H1 (cell line): ENCODE measurements around the gene SYT14. TPM values are rescaled to one million over a fixed set of nuclear protein-coding genes. Genes with fewer than 3 reads are reported as not detected.

Experiments
- ATF3 ChIP-seq: IDR thresholded peaks from 2 replicates; pipeline ENCODE4 v1.6.1; 2011; ENCODE audit warnings: low read depth, mild to moderate bottlenecking, low read length; ENCODE audit not compliant: insufficient read depth
- CEBPB ChIP-seq: IDR thresholded peaks from 2 replicates; pipeline ENCODE4 v1.6.1; 2012; ENCODE audit warnings: low read depth, low read length
- CHD2 ChIP-seq: IDR thresholded peaks from 2 replicates; pipeline ENCODE4 v1.6.1; 2012; ENCODE audit warnings: low read length, improper control_type of control experiment
- CHD7 ChIP-seq: fragments of 300-600 bp; sonication (generic); IDR thresholded peaks from 2 replicates; pipeline ENCODE4 v1.7.1; 2012; ENCODE audit warnings: low read length, moderate library complexity, mild to moderate bottlenecking, inconsistent platforms; ENCODE audit not compliant: insufficient replicate concordance
- GABPA ChIP-seq: IDR thresholded peaks from 2 replicates; pipeline ENCODE4 v1.6.1; 2011; ENCODE audit warnings: mild to moderate bottlenecking, low read length, moderate library complexity, borderline replicate concordance; ENCODE audit not compliant: insufficient read depth
- HDAC6 ChIP-seq: IDR thresholded peaks from one replicate; pipeline ENCODE4 v1.7.1; 2012; ENCODE audit warnings: low read depth, mild to moderate bottlenecking, inconsistent platforms, low read length, moderate library complexity
- JUN ChIP-seq: IDR thresholded peaks from 2 replicates; pipeline ENCODE4 v1.6.1; 2011; ENCODE audit warnings: low read depth, mild to moderate bottlenecking, improper control_type of control experiment, low read length
- KDM4A ChIP-seq: IDR thresholded peaks from one replicate; pipeline ENCODE4 v1.7.1; 2012; ENCODE audit warnings: low read depth, mild to moderate bottlenecking, moderate library complexity, low read length, inconsistent platforms; ENCODE audit not compliant: severe bottlenecking
- POLR2AphosphoS5 ChIP-seq: IDR thresholded peaks from 2 replicates; pipeline ENCODE4 v1.6.1; 2011; ENCODE audit warnings: low read depth, low read length
- RXRA ChIP-seq: IDR thresholded peaks from 2 replicates; pipeline ENCODE4 v1.6.1; 2011; ENCODE audit warnings: low read depth, mild to moderate bottlenecking, low read length, moderate library complexity; ENCODE audit not compliant: insufficient read depth
- SIN3A ChIP-seq, 2 experiments: IDR thresholded peaks in 1 of 2; conservative IDR thresholded peaks in 1 of 2; 2 replicates each; pipeline ENCODE4 v1.6.1; 2011 to 2012; ENCODE audit warnings: low read length in 2 of 2, improper control_type of control experiment in 1 of 2, low read depth in 1 of 2, mild to moderate bottlenecking in 1 of 2
- SIRT6 ChIP-seq: IDR thresholded peaks from one replicate; pipeline ENCODE4 v1.7.1; 2012; ENCODE audit warnings: low read length, inconsistent platforms
- polyA plus RNA-seq, 7 experiments: library from polyadenylated mRNA; depleted of rRNA in 3 of 7; stranded (reverse) in 5 of 7; unstranded in 2 of 7; fragments of >200 nt in 5 of 7; fragments of 200-250 nt in 2 of 7; gene quantifications; 1 replicate in 5 of 7; 2 replicates in 1 of 7; 4 replicates in 1 of 7; pipeline versions ENCODE4 v1.2.1 to v1.2.3, GENCODE V29; 2011 to 2013; ENCODE audit warnings: missing spikeins in 2 of 7, mixed read lengths in 2 of 7
- total RNA-seq: library from RNA; stranded (reverse); fragmentation: NEBNext Ultra II Directional; extraction: Animal tissue kit (Norgen Biotek cat#: 25700); gene quantifications from 2 replicates; pipeline ENCODE4 v1.2.1, GENCODE V29; 2021

Gene SYT14
- total and polyA plus RNA-seq, 2 of the 8 experiments (the other 6 are each of a cell fraction or from before 2014, with no cell fraction given) = 2.3 to 18.4 TPM

- no peak for TF ChIP-seq CHD7
- TF ChIP-seq CHD2 = no peak
- TF ChIP-seq POLR2AphosphoS5 = no peak
- no peak for TF ChIP-seq KDM4A
- no peak for TF ChIP-seq HDAC6
- no peak for TF ChIP-seq RXRA
- no peak for TF ChIP-seq ATF3
- no peak for TF ChIP-seq GABPA
- no peak for TF ChIP-seq SIN3A (conservative IDR thresholded peaks at IDR 0.05 in 1 of 2, IDR thresholded peaks at IDR 0.05 in 1 of 2; ENCODE audit: low read depth in 1 of 2, low read length in 2 of 2)
- TF ChIP-seq SIRT6 = no peak
- no peak for TF ChIP-seq CEBPB
- no peak for TF ChIP-seq JUN
These were observed 187.1 kb downstream of the SYT14 start (continued) for GRCh38 chr1:210125143-210125542.
